ENCODE data around the gene MEIS2.

MEIS2 gene

DNA sequence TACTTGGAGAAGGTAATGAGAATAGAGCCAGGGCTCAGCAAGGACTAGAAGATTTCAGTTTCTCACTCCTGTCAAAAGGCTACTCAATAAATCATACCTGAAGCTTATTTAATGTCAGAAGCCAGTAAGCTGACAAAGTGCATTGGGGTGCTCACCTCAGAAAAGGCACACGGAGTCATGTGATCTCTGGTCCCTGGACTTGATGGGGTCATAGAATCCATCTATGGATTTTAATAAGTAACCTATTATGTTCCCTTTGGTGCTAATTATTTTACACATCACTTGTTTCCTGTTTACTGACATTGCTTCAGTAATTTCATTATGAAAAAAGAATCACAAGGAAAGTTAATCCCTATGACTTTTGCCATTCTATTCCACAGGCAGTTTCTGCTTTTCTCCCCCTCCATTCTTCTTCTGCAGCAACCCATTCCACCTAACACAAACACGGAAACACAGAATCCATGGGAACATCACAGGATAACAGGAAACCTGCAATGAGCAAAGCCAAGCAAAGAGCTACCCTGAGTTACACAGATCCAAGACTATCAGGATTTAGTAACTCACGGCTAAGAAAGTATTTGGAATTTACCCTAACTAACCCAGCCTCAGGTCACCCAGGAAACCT is 159.6 kb downstream of the MEIS2 start:
- no peak for DNase-seq (ENCODE audit: low read depth)
- TF ChIP-seq POLR2A (IDR thresholded peaks at IDR 0.05; ENCODE audit: extremely low read depth, insufficient read length) (no peak), MYC (IDR thresholded peaks at IDR 0.05; ENCODE audit: low read depth, low read length) (no peak), CTCF (IDR thresholded peaks at IDR 0.05; ENCODE audit: low read depth, low read length) (no peak)
- TF ChIP-seq, protein P1, sequence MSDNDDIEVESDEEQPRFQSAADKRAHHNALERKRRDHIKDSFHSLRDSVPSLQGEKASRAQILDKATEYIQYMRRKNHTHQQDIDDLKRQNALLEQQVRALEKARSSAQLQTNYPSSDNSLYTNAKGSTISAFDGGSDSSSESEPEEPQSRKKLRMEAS (IDR thresholded peaks at IDR 0.05; ENCODE audit: low read depth, low read length), result no peak
- H3K4me3 ChIP-seq (ENCODE audit: low read depth, low read length), result no peak overlapping the region

DNA sequence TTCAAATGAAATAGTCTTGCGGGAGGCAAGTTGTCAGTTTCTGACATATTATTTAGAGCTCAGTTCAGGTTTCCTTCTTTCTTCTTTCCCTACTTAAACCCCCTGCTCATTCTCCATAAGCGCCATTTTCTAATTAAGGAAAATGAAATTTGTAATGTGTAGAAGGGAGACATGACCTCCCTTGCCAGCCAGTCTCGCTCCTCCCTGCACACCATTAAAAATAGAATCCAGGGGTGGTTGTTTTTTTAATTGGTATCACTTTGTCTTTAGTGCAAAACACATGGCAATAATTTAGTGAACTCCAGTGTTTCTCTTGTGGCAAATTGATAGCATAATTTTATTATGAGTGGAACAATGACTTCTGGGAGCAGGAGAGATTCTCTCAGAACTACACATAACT is 160.1 kb downstream of the MEIS2 start:
- no peak for TF ChIP-seq POLR2A (IDR thresholded peaks at IDR 0.05; ENCODE audit: extremely low read depth, insufficient read length)
- TF ChIP-seq, protein P1 (IDR thresholded peaks at IDR 0.05; ENCODE audit: low read depth, low read length), result no peak
- TF ChIP-seq MYC (IDR thresholded peaks at IDR 0.05; ENCODE audit: low read depth, low read length), result no peak
- TF ChIP-seq CTCF (IDR thresholded peaks at IDR 0.05; ENCODE audit: low read depth, low read length), result no peak
- no peak for DNase-seq (ENCODE audit: low read depth)
- no peak overlapping the region for H3K4me3 ChIP-seq (ENCODE audit: low read depth, low read length)

DNA sequence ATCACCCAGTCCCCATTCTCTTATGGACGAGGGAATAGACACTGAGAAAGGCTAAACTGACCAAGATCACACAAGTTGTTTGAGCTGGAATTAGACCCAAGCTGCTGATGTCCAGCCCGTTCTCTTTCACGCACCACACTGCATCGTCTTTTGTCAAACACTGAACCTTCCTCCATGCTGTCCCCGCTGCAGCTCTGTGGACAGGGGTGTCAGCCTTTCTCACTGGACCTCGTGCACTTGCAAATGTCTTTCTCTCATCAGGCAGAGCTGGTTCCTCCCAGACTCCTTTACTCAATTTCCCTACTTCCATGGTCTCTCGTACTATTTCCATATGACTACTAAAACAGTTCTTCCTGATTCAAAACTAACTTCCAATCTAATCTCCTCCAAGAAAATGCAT is 161.6 kb downstream of the MEIS2 start:
- H3K4me3 ChIP-seq (ENCODE audit: low read depth, low read length), result no peak overlapping the region
- TF ChIP-seq MYC (IDR thresholded peaks at IDR 0.05; ENCODE audit: low read depth, low read length) (no peak), POLR2A (IDR thresholded peaks at IDR 0.05; ENCODE audit: extremely low read depth, insufficient read length) (no peak), CTCF (IDR thresholded peaks at IDR 0.05; ENCODE audit: low read depth, low read length) (no peak)
- TF ChIP-seq, protein P1 (IDR thresholded peaks at IDR 0.05; ENCODE audit: low read depth, low read length), result no peak
- DNase-seq (ENCODE audit: low read depth), result no peak

DNA sequence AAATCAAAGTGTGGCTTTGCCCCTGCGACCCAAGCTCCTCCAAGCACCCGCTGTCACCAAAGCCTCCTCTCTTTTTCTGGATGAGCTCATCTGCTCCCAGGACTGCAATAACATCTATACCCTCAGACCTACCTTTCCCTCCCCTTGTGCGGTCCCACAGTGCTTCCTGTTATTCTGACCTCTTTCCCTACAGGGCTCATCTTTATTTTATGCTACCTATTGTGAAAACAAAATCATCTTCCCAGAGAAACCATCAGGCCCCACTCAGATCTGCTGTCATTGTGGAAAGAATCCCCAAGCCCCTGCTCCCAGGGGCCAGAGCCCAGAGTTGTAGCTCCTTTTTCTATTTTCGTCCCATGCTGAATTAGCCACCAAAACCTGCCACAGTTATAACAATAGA is 162.2 kb downstream of the MEIS2 start:
- TF ChIP-seq MYC (IDR thresholded peaks at IDR 0.05; ENCODE audit: low read depth, low read length) (no peak), POLR2A (IDR thresholded peaks at IDR 0.05; ENCODE audit: extremely low read depth, insufficient read length) (no peak), CTCF (IDR thresholded peaks at IDR 0.05; ENCODE audit: low read depth, low read length) (no peak)
- TF ChIP-seq, protein P1 (IDR thresholded peaks at IDR 0.05; ENCODE audit: low read depth, low read length), result no peak
- no peak for DNase-seq (ENCODE audit: low read depth)
- no peak overlapping the region for H3K4me3 ChIP-seq (ENCODE audit: low read depth, low read length)

DNA sequence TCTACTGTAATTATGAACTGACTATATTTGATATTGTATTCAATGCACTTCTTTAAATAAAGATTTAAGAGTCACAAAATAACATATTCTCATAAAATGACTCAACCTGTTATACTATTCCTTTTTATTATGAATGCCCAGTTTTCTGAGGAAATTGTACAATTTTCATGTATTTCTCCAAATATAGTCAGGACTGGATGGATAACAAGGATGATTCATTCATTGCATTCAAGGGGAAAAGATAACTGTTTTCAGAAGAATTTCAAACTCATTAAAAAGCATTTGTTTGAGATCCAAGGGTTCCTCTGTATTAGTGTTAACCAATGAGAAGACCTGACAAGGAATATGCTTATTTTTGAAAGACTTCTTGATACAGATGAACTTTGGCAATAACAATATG is 163.7 kb downstream of the MEIS2 start:
- TF ChIP-seq, protein P1 (IDR thresholded peaks at IDR 0.05; ENCODE audit: low read depth, low read length), result no peak
- TF ChIP-seq POLR2A (IDR thresholded peaks at IDR 0.05; ENCODE audit: extremely low read depth, insufficient read length) (no peak), CTCF (IDR thresholded peaks at IDR 0.05; ENCODE audit: low read depth, low read length) (no peak)
- H3K4me3 ChIP-seq (ENCODE audit: low read depth, low read length), result no peak overlapping the region
- no peak for DNase-seq (ENCODE audit: low read depth)

All from NB4 (cell line).